NCI-H510A (cell line): ENCODE results near the gene MX2.
"Not testable (repeated sequence)": the region's sequence is repeated elsewhere in the genome, so short reads cannot be mapped to it uniquely, and the experiment has no call there.

Source experiments
- DNase-seq: peaks from one replicate; lab custom pipeline; 2025; lab: John Stamatoyannopoulos, UW

MX2 gene

DNA sequence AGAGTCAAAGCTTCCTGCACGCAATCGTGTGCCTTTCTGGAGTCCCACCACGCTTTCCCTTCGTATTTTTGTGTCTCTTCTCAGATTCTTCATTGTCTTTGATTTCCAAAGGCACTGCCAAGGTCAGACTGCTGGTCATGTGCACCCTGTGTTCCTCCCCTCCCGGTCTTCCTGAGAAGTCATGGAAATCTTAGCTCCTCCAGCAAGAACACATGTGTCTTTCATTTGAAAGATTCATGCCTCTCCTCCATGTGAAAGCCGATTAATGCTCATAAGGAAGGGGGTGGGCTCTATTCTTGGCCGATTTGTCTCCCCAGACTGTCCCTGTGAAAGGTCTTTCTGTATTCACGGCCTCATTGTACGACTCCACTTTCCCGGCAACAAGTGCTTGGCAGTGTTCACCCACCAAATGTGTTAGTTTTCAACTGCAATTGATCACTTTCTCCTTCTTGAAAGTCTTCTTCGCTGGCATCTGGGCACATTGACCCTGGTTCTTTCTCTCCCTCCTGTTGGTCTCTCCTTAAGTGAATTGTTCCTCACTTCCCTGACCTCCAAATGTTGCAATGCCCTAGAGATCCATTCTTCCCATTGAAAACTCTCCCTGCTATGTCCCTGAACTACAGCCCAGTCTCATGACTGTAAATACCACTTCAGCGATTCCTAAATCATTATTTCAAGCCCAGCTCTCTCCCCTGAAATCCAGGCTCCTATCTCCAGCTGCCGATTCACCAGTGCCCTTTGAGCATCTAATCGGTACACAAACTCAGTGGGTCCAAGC is 25.4 kb downstream of the MX2 start:
- no peak for DNase-seq

DNA sequence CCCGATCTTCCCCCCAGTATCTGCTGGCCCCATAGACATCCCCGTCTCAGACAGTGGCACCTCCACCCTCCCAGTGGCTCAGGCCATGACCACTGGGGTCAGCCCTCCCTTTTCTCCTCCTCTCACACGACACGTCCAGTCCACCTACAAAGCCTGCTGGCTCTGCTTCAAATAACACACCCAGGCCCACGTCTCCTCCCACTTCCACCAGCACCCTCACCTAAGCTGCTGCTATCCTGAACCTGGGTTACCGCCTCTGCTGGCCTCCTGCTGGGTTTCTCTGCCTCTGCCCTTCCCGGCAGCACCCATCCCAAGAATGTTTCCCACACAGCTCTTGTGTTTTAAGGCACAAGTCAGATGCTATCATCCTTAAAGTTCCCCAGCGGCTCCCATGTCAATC is 26.0 kb downstream of the MX2 start:
- DNase-seq = no peak

DNA sequence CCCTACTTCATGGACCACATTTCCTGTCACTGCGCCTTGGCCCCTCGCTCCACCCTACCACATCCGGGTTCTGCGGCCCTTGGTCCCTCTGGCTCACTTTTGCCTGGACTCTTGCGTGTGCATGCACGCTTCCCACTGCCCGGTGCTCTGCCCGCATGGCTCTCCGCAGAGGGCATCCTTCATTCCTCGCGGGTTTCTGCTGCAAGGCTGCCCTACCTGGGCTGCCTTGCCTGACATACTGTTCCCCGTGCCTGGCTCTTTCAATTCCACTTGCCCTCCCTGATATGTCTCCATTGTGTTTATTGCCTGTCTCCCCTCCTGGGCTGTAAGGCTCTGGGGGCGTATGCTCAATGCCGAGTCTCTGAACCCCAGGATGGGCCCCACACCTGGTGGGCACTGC is 26.4 kb downstream of the MX2 start:
- no peak for DNase-seq

DNA sequence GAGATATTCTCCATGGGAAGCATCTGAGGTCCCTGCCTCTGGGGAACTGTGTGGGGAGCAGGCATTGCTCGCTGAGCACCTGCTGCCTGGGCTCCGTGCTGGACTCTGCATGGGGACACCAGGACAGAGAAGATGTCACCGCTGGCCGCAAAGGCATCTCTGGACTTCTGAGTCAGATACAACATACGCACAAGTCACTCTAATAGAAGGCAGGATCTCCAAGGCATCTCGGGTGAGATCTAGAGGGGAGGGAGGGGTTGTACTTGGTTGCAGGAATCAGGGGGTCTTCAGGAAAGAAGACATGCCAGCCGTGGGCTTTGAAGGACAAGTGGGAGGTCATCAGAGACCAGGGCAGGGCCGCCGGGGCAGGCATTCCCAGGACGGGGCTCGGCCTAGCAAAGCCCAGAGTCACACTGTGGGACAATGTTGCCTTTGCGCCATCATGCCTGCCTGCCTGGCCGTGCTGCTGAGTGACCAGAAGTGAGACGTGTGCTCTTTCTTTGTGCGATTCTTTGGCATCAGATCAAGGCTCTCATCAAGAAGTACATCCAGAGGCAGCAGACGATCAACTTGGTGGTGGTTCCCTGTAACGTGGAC is 28.3 kb downstream of the MX2 start:
- no peak for DNase-seq

DNA sequence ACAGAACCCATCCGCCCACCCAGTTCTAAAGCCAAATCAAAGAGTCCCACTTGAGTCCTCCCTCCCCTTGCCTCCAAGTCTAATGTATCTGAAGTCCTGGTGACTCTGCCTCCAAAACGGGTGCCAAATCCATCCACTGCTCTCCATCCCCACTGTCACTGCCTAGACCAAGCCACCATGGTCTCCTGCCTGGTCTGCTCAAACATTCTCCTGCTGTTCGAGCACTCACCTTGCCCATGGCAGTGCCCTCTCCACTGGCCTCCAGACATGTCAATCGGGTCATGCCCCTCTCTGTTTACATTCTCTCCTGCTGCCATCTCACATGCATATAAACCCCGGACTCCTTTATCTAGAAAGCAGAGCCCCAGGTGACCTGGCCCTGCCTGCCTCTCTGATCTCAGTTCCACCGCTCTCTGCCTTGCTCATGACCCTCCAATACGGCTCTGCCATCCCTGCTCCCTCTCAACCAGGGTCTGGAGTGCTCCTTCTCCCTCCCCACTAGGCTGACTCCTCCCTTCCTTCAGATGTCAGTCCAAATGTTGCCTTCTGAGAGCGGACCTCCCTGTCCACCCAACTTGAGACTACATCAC is 32.1 kb downstream of the MX2 start:
- DNase-seq = no peak

DNA sequence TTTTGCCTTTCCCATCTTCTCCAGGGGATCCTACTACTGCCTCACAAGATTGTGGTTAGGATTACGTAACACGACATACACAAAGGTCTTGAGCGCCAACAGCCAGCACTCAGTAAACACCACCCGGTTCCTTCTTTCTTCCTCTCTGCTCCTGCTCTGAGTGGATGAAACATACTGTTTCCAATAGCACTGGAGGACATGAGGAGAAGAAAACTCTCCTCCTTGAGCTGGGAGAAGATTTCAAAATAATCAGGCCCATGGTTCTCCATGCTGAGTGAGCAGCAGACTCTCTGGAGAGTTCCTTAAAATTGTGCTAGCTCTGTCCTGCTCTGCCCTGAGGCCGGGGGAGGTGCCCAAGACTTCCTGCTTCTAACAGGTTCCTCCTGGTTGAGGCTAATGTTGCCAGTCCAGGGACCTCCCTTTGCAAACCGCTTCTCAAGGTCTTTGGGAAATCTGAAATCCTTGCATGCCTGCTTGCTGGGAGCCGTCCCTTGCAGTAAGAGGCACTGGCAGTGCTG is 34.8 kb downstream of the MX2 start:
- DNase-seq = no peak

DNA sequence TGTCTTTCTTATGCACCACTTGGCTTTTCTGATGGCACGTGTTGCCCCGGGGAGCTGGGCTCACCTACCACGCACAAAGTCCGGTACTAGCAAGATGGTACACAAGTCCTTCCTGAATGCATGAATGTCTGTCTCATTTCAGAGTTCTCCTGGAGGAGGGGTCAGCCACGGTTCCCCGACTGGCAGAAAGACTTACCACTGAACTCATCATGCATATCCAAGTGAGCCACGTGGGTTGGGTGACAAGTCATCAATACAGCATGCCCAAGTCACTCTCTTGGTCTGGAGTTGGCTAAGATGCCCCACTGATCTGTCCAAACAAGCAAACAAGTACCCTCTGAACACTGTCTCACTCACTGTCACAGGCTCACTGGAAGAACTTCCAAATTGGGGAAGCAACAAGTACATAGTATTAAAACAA is 35.7 kb downstream of the MX2 start:
- no peak for DNase-seq

DNA sequence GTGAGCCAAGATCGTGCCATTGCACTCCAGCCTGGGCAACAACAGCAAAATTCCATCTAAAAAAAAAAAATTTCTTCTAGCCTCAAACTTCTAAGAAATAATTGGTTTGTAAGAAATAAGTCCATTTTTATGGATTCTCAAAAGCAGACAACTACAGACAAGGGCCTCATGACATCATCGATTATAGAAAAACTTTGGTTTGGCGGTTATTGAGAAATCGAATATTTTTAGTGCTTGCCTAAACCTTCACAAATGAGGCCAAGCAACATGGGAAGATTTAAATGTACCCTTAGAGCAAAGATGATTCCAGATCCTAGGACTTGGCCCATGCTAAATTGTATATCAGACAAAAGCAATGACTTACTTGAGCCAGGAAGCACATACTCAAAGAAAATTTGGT is 36.4 kb downstream of the MX2 start:
- DNase-seq = no peak

DNA sequence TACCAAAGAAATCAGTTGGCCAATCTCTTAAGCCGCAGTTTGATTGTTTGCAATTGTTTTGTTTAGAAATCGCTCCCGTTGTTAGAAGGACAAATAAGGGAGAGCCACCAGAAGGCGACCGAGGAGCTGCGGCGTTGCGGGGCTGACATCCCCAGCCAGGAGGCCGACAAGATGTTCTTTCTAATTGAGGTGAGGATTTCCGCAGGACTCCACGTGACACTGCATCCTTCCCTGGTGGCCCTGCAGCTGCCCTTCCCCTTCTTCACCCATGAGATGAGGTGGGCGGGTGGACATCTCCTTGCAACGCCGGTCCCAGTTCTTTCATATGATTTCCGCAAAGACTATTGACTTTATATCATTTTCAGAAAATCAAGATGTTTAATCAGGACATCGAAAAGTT is 37.0 kb downstream of the MX2 start:
- no peak for DNase-seq

DNA sequence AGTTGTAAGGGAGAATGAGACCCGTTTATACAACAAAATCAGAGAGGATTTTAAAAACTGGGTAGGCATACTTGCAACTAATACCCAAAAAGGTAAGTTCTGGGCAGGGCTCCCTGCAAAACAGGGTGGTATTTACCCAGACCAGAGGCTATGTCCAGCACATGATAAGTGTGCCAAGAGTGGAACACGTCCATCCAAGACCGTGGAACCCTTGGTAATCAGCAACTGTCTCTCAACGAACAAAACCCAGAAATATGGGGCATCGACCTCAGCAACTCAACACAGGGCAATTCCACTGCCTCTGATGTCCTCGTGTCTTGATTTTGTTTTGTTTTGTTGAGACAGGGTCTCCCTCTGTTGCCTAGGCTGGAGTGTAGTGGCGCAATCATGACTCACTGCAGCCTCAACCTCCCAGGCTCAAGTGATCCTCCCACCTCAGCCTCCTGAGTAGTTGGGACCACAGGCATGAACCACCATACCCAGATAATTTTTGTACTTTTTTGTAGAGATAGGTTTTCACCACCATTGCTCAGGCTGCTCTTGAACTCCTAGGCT is 37.5 kb downstream of the MX2 start:
- no peak for DNase-seq

DNA sequence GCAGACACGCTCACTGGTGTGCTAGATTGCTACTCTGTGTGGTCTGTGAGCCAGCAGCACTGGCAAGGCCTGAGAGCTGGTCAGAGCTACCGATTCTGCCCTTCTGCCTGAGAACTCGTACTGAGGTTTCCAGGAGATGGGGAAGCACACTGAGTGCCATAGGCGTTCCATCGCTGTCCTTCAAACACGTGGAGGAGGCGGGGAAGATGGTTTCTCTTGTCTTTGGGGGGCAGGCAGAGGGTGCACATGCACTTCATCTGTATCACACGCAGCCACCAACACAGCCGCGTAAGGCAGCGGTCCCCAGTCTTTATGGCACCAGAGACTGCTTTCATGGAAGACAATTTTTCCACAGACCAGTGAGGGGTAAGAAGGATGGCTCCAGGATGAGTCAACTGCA is 40.4 kb downstream of the MX2 start:
- no peak for DNase-seq

DNA sequence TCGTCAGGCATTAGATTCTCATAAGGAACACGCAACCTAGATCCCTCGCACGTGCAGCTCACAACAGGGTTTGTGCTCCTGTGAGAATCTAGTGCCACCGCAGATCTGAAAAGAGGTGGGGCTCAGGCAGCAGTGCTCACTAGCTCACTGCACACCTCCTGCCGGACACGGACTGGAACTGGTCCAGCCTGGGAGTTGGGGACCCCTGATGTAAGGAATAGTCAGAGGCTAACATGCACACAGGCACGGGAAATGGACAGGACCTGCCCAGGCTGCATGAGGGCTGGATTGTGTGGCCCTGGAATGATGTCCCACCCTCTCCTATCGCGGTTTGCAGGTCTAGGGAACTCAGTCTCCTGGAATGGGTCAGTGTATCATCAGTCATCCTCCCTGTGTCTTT is 41.0 kb downstream of the MX2 start:
- DNase-seq = no peak

DNA sequence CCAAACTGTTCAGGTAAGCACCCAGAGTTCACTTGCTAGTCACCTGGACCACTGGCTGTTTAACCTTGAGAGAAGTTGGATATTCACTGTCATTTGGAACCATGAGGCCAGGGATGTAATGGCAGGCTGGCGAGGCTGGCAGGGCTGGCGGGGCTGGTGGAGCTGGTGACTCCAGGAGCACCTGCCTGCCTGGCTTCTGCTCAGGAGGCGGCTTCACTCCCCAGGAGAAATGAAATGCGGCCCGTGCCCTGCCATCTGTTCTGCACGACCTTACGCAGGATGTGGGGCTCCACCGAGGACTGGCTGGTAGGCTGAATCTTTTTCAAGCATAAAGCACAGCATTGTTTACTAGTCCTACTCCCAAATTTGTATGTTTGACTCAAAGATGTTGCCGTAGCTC is 41.5 kb downstream of the MX2 start:
- DNase-seq = no peak

DNA sequence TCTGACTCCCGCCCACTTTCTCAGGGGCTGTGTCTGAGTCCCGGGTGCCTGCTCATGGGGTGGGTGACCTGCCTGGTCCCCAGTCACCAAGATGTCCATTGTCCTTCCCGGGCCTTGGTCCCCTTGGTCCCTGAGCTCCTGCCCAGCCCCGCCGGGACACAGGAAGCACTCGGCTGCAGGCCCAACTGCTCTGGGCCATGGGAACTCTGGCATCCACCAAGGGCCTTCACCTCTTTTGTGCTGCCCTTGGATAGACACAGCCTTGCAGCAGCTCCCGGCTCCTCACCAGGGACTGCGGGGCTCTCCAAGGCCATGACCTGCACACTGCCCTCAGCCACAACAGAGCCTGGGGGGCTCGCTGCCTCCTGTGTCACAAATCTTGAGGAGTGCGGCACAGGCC is 42.1 kb downstream of the MX2 start:
- DNase-seq = no peak

DNA sequence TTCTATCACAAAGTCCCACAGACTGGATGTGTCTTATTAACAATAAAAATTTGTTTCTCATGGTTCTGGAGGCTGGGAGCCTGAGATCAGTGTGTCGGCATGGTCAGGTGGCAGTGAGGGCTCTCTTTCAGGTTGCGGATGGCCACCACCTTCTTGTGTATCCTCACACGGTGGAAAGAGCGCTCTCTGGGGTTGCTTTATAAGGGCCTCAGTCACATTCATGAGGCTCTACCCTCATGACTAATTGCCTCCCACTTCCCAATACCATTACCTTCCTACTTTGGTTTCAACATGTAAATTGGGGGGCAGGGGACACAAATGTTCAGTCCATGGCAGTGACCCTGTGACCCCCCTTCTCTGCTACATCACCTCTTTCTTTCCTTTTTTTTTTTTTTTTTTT is 43.5 kb downstream of the MX2 start:
- no peak for DNase-seq

DNA sequence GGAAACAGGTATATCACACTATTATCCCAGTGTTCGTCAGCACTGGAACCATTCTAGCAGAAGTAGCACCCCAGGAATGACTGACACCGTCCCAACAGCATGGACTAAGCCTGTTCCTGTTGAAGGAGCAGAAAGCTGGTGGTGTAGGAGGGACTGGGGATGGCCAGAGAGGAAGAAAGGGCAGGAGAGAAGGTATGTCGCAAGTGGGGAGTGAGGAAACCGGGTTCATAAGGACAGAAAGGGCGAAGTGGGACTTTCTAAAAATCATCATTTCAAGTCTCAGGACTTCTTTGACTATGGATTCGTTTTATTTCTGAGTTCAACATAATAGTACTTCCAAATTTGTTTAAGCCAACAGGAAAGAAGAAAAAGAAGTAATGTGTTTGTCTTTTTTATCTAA is 44.5 kb downstream of the MX2 start:
- no peak for DNase-seq

DNA sequence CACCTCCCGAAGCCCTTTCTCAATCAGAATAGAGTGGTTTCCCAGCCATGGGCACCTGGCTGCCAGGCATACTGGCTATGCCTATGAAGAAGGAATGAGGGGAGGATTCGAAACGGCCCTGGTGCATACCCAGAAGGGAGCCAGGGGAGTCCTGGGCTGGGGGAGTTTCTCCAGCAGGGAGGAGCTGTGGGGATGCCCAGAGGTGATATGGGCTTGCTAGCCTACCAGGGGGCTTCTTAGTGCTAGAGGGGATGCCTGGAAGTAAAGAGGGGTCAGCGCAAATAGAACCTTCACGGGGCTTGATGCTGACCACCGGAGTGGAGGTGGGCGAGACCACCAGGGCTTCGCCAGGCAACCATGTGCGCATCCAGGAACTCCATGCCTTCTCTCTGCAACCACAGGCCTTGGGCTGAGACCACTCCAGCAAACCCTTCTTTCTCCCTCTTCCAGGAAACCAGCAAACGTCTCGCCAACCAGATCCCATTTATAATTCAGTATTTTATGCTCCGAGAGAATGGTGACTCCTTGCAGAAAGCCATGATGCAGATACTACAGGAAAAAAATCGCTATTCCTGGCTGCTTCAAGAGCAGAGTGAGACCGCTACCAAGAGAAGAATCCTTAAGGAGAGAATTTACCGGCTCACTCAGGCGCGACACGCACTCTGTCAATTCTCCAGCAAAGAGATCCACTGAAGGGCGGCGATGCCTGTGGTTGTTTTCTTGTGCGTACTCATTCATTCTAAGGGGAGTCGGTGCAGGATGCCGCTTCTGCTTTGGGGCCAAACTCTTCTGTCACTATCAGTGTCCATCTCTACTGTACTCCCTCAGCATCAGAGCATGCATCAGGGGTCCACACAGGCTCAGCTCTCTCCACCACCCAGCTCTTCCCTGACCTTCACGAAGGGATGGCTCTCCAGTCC is 46.0 kb downstream of the MX2 start:
- DNase-seq = no peak

DNA sequence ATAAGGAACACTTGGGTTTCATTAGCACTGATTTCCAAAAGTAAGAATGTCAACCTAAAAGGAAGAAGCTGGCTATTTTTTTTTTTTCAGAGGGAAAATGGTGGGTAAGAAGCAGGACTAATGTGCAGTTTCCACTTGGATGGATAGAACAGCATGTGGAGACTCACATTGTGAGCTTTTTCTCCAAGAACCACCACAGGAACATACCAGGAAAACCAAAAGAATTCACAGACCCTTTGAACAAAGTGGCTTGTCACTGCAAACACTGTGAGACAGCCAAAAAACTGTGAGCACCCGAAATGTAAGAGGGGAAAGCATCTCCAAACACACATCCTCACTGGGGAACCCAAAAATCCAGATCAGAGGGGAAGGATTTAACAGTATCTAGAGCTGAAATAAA is 48.5 kb downstream of the MX2 start:
- no peak for DNase-seq

DNA sequence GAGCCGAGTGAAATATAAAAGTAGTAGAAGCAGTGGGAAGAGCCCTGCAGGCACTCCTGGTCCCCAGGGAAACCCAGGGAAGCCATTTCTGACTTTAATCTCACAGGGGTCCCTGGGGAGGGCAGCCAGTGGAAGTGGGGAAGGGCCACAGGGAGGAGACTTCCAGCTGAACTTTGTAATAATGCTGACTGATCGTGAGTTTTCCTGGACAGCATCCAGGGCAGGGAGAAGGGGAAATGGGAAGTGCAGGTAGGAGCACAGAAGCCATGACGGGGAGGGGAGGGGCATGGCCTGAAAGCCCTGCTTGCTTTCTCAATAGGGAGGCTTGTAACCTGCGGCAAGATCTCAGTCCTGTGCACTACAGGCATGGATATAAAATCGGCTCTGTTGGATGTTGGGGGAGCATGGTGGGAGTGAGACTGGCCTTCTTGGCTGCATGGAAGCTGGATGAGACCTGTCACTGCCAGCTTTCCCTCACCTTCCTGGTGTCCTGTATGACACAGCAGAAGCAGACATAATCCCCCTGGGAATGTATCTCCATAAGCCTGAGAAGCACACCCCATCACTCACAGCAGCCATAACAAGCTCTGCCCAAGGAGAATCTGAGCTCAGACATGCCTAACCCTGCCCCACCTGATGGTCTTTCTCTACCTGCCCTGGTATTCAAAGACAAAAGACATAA is 49.1 kb downstream of the MX2 start:
- no peak for DNase-seq

DNA sequence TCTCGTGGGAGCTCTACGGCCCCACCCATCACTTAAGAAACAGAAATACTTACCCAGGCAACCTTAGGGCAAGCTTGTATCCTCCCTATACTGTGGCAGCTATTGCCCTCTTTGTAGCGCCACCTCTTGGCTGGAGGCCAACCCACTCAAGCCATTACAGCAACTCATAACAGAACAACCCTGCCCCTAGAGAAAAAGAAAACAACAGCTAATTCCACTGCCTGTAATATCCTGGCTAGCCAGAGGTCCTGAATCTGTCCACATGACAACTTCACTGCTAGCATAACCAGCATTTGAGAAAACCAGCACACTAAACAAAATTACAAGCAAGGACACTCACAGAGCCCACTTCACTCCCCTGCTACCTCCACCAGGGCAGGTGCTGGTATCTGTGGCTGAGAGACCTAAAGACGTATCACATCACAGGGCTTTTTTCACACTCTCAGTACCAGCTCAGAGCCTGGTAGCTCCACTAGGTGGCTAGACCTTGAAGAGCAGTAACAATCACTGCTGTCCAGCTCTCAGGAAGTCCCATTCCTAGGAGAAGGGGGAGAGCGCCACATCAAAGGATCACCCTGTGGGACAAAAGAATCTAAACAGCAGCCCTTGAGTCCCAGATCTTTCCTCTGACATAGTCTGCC is 49.7 kb downstream of the MX2 start:
- DNase-seq = no peak

DNA sequence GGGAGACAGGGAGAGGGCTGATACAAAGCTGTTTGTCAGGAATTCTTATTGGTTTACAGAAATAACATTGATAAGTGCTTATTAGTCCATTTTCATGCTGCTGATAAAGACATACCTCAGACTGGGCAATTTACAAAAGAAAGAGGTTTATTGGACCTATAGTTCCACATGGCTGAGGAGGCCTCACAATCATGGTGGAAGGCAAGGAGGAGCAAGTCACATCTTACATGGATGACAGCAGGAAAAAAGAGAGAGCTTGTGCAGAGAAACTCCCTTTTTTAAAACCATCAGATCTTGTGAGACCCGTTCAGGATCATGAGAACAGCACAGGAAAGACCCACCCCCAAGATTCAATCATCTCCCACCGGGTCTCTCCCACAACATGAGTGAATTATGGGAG is 55.7 kb downstream of the MX2 start:
- not testable (repeated sequence) for DNase-seq
